K562 (cell line): ENCODE results near the gene PPP6C. TPM values are rescaled to one million over a fixed set of nuclear protein-coding genes. Genes with fewer than 3 reads are reported as not detected.

Experiments used
- CBX1 ChIP-seq: sonication (generic); IDR thresholded peaks from 2 replicates; pipeline ENCODE4 v1.6.1; 2016; ENCODE audit warnings: antibody characterized with exemption, low read depth, mild to moderate bottlenecking
- CBX5 ChIP-seq: IDR thresholded peaks from 2 replicates; pipeline ENCODE4 v1.6.1; 2014; ENCODE audit warnings: low read depth, borderline replicate concordance
- CGGBP1 ChIP-seq: fragments of 250-450 bp; sonication (Bioruptor Pico); IDR thresholded peaks from 2 replicates; pipeline ENCODE4 v1.9.0; 2021; ENCODE audit warnings: mild to moderate bottlenecking
- CREBBP ChIP-seq: IDR thresholded peaks from one replicate; pipeline ENCODE4 v1.6.1; 2012; ENCODE audit warnings: low read depth, mild to moderate bottlenecking, control low read depth, inconsistent platforms, low read length
- FOXA3 ChIP-seq, 2 experiments: fragments of 450-650 bp in 1 of 2; sonication (generic) in 1 of 2; formaldehyde crosslinking; IDR thresholded peaks in 1 of 2; conservative IDR thresholded peaks in 1 of 2; 2 replicates each; pipeline versions ENCODE4 v1.4.0 to v1.8.0; 2020 to 2022; ENCODE audit warnings: mild to moderate bottlenecking in 2 of 2, missing genetic modification reagents in 1 of 2
- FUS ChIP-seq: fragments of 200-400 bp; formaldehyde crosslinking; optimal IDR thresholded peaks from 2 replicates; pipeline ENCODE3; 2017; ENCODE audit warnings: low read depth, low read length
- GTF2F1 ChIP-seq: IDR thresholded peaks from 2 replicates; pipeline ENCODE4 v1.6.1; 2011; ENCODE audit warnings: low read depth, low read length, improper control_type of control experiment
- HNRNPH1 ChIP-seq: fragments of 200-400 bp; formaldehyde crosslinking; optimal IDR thresholded peaks from 2 replicates; pipeline ENCODE3; 2017; ENCODE audit warnings: low read depth, mild to moderate bottlenecking, low read length, moderate library complexity
- IRF1 ChIP-seq: sonication (generic); formaldehyde crosslinking; IDR thresholded peaks from 2 replicates; pipeline ENCODE4 v1.8.0; 2022; ENCODE audit warnings: missing genetic modification reagents, mild to moderate bottlenecking, borderline replicate concordance
- KAT8 ChIP-seq: fragments of 450-650 bp; IDR thresholded peaks from 2 replicates; pipeline ENCODE4 v1.6.1; 2016; ENCODE audit warnings: low read depth, mild to moderate bottlenecking
- MEF2A ChIP-seq: IDR thresholded peaks from 2 replicates; pipeline ENCODE4 v1.6.1; 2011; ENCODE audit warnings: low read depth, mild to moderate bottlenecking, low read length, moderate library complexity; ENCODE audit not compliant: control insufficient read depth
- MIER1 ChIP-seq: fragments of 450-650 bp; IDR thresholded peaks from 2 replicates; pipeline ENCODE4 v1.6.1; 2016; ENCODE audit warnings: antibody characterized with exemption, mild to moderate bottlenecking, low read depth
- OTX1 ChIP-seq: fragments of 450-650 bp; formaldehyde crosslinking; IDR thresholded peaks from 2 replicates; pipeline ENCODE4 v1.4.0; 2022; ENCODE audit warnings: mild to moderate bottlenecking
- PATZ1 ChIP-seq: fragments of 250-450 bp; sonication (Bioruptor Pico); IDR thresholded peaks from 2 replicates; pipeline ENCODE4 v1.5.0; 2020; ENCODE audit warnings: mild to moderate bottlenecking, borderline replicate concordance
- PHF20 ChIP-seq: fragments of 450-650 bp; IDR thresholded peaks from 2 replicates; pipeline ENCODE4 v1.6.1; 2018; ENCODE audit not compliant: partially characterized antibody
- PREB ChIP-seq: sonication (generic); formaldehyde crosslinking; IDR thresholded peaks from 2 replicates; pipeline ENCODE4 v1.8.1; 2023; ENCODE audit warnings: mild to moderate bottlenecking, missing genetic modification reagents
- RCOR1 ChIP-seq, 2 experiments: IDR thresholded peaks; 2 replicates each; pipeline ENCODE4 v1.6.1; 2012; ENCODE audit warnings: low read depth in 2 of 2, low read length in 2 of 2, borderline replicate concordance in 1 of 2, improper control_type of control experiment in 1 of 2
- TEAD2 ChIP-seq: fragments of 450-650 bp; IDR thresholded peaks from 2 replicates; pipeline ENCODE4 v1.6.1; 2016; ENCODE audit warnings: missing genetic modification characterization, control low read depth, missing compliant biosample characterization
- USF1 ChIP-seq: sonication (generic); formaldehyde crosslinking; IDR thresholded peaks from 2 replicates; pipeline ENCODE4 v1.9.0; 2022; ENCODE audit warnings: mild to moderate bottlenecking, missing genetic modification reagents
- ZC3H11A ChIP-seq: IDR thresholded peaks from 2 replicates; pipeline ENCODE4 v1.6.1; 2012; ENCODE audit warnings: low read depth, low read length, improper control_type of control experiment
- ZKSCAN1 ChIP-seq: fragments of 150-350 bp; IDR thresholded peaks from 2 replicates; pipeline ENCODE4 v1.6.1; 2016; ENCODE audit warnings: low read depth, low read length
- ZKSCAN3 ChIP-seq: fragments of 250-450 bp; sonication (Bioruptor Pico); IDR thresholded peaks from 2 replicates; pipeline ENCODE4 v1.4.0; 2020
- ZNF263 ChIP-seq: sonication (generic); formaldehyde crosslinking; IDR thresholded peaks from 2 replicates; pipeline ENCODE4 v1.8.0; 2022; ENCODE audit warnings: mild to moderate bottlenecking, missing genetic modification reagents, borderline replicate concordance
- ZNF75A ChIP-seq: fragments of 450-650 bp; formaldehyde crosslinking; IDR thresholded peaks from 2 replicates; pipeline ENCODE4 v1.4.0; 2020; ENCODE audit warnings: mild to moderate bottlenecking
- ZNF764 ChIP-seq: fragments of 250-450 bp; sonication (Bioruptor Pico); IDR thresholded peaks from 2 replicates; pipeline ENCODE4 v1.4.0; 2020; ENCODE audit warnings: low read depth, mild to moderate bottlenecking, moderate library complexity
- polyA plus RNA-seq, 8 experiments: library from polyadenylated mRNA; depleted of rRNA in 4 of 8; stranded (reverse) in 5 of 8; unstranded in 3 of 8; fragments of >200 nt; fragmentation: Nextera tagmentation in 2 of 8; fragmentation: Illumina TruSeq in 1 of 8; extraction: Ambion mirVana in 2 of 8; extraction: Trizol in 1 of 8; gene quantifications; 2 replicates each; pipeline versions ENCODE4 v1.2.1 to v1.2.3, GENCODE V29; 2011 to 2014; ENCODE audit warnings: inconsistent platforms in 1 of 8, missing spikeins in 1 of 8
- total RNA-seq, 7 experiments: library from RNA; depleted of rRNA in 6 of 7; stranded (reverse); fragments of >200 nt in 6 of 7; fragmentation: Illumina TruSeq in 2 of 7; extraction: Trizol in 2 of 7; gene quantifications; 2 replicates each; pipeline versions ENCODE4 v1.2.1 to v1.2.3, GENCODE V29; 2011 to 2021; ENCODE audit warnings: low replicate concordance in 1 of 7

The PPP6C gene
- total and polyA plus RNA-seq, 9 of the 15 experiments (the other 6 are each of a cell fraction or from before 2014, with no cell fraction given), result 18.8 to 44.8 (median 38.3) TPM

GRCh38 chr9:125143377-125144090 lies 46.1 kb downstream of the PPP6C start, which contains the start of gene SCAI (continued):
- TF ChIP-seq IRF1 (CRISPR knock-in tag) (no peak), MIER1 (no peak), OTX1 (CRISPR knock-in tag) (no peak), ZKSCAN3 (CRISPR knock-in tag) (no peak), CBX5 (no peak), HNRNPH1 (no peak), FUS (no peak), ZNF764 (CRISPR knock-in tag) (no peak), USF1 (CRISPR knock-in tag) (0 out of 2 replicates have a peak, but pooled peaks have one; percentile 30), PATZ1 (CRISPR knock-in tag) (no peak), ZNF263 (no peak), ZKSCAN1 (no peak), PREB (CRISPR knock-in tag) (no peak), KAT8 (no peak), ZC3H11A (no peak), FOXA3 (CRISPR knock-in tag; conservative IDR thresholded peaks at IDR 0.05 in 1 of 2, IDR thresholded peaks at IDR 0.05 in 1 of 2) (no peak), MEF2A (no peak), GTF2F1 (no peak), RCOR1 (IDR thresholded peaks at IDR 0.05; ENCODE audit: borderline replicate concordance in 1 of 2, low read depth in 2 of 2, low read length in 2 of 2) (peak in 1 of 2 experiments; percentile 39; a peak in 1 of 4 replicates), CBX1 (no peak), ZNF75A (no peak), CGGBP1 (CRISPR knock-in tag) (no peak), TEAD2 (no peak), PHF20 (peak; percentile 26), CREBBP (no peak)
